NT2/D1 (cell line): ENCODE measurements around the gene USE1.

ENCODE experiments used
- YY1 ChIP-seq: IDR thresholded peaks from 2 replicates; pipeline ENCODE4 v1.6.1; 2011; ENCODE audit not compliant: insufficient read length, insufficient read depth
- ZNF274 ChIP-seq: IDR thresholded peaks from 2 replicates; pipeline ENCODE4 v1.6.1; 2011; ENCODE audit warnings: mild to moderate bottlenecking, low read depth, low read length

- no peak for TF ChIP-seq YY1
- no peak for TF ChIP-seq ZNF274
Measured at GRCh38 chr19:17171874-17172273, 43.3 kb upstream of the USE1 start.
